GM18508 (cell line): Measurements from ENCODE around the gene LGR5.
"Not testable (repeated sequence)": the region's sequence is repeated elsewhere in the genome, so short reads cannot be mapped to it uniquely, and the experiment has no call there.

Source experiments
- ATAC-seq: cut with Tn5 transposase; IDR thresholded peaks from one replicate; pipeline ENCODE4 v1.9.1; 2021; ENCODE audit warnings: moderate number of reproducible peaks; ENCODE audit not compliant: insufficient read depth, unreplicated experiment

The LGR5 gene

GRCh38 chr12:71472441-71472911, 32.9 kb downstream of the LGR5 start:
- no peak for ATAC-seq

GRCh38 chr12:71474791-71475190, 35.2 kb downstream of the LGR5 start:
- ATAC-seq = no peak

- ATAC-seq = no peak
These were observed 35.7 kb downstream of the LGR5 start for GRCh38 chr12:71475280-71475679.

DNA sequence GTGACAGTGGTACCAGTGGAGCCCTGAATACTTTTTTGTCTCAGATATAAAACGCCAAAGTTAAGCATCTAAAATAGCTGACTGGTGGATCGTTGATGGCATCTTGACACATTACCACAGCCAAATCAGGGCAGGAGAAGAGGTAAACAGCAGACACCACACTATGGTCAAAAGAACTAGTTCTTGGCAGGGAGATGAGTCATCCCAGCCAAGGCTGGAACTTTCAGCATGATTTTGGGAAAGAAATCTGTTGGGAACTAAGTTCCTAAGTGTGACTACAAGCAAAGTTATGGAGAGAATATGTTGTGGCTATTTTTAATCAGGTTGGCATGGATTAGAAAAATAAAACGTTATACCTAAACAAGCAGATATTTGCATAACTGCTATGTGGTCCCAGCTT, 36.9 kb downstream of the LGR5 start:
- no peak for ATAC-seq

GRCh38 chr12:71477609-71478008, 38.0 kb downstream of the LGR5 start:
- ATAC-seq = no peak

DNA sequence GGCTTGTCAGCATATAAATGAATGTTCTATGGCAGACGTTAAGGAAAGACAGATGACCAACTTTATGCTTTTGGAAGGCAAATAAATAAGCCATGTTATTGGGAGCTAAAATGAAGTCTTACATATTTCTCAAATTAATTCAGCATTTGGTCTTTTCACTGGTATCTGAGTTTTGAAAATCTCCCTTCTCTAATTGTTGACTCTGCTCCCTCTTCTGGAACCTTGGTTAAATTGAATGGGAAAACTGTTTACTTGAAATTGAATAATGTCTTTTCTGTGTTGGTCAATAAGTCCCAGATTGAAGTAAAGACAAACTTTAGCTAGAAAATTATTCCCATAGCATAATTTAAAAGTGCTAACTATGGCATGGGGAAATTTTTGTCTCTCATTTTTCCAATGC, 38.7 kb downstream of the LGR5 start:
- ATAC-seq = no peak

DNA sequence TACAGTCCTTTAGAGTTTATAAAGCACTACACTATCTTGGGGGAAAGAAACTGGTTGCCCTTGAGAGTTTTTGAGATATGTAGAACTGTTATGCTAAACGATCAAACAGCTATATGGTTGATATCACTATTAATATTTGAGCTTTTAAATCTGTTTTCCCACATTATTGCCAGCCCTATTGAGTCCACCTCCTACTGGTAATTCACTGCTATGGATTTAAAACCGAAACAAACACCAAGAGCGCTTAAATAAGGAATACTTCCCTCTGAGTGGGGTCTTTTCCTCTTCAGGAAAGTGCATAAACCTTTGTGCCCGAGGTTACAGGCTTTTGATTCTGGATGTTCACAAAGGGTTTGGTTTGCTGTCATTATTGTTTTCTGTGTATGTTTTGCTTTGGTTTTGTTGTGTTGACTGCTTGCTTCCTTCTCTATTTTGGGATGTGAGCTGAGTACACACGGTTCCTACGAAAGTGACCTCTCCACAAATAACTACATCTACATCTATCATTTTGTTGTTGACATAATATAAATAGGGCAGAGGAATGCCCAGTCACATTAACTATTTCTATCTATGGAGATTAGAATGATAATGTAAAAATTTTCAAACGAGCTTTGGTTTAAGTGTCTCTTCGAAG, 44.8 kb downstream of the LGR5 start:
- ATAC-seq = no peak

DNA sequence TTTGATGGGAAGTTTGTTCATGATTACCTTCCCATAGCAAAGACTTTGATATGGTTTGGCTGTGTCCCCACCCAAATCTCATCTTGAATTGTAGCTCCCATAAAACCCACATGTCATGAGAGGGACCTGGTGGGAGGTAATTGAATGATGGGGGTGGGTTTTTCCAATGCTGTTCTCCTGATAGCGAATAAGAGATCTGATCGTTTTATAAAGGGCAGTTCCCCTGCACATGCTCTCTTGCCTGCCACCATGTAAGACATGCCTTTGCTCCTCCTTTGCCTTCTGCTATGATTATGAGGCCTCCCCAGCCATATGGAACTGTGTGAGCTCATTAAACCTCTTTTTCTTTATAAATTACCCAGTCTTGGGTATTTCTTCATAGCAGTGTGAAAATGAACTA, 51.2 kb downstream of the LGR5 start:
- ATAC-seq = not testable (repeated sequence)

DNA sequence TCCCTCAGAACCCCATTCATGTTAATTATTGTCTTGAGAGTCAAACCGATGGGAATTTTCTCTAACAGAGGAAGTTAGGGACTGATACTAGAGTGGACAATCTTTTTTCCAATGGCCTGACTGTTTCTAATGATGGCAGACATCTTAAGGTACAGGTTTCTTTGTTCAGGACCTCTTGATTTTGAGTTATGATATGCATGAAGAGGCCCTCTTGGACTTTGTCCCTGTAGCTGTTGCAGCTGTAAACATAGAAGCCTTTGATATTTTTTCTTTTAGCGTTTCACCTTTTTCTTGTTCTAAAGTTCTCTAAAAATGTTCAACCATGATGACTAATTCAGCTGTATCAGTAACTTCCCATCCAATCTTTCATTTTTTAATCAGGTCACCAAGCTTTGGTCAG, 53.0 kb downstream of the LGR5 start:
- ATAC-seq = no peak

GRCh38 chr12:71499834-71500233, 60.2 kb downstream of the LGR5 start:
- no peak for ATAC-seq

- no peak for ATAC-seq
These were observed 64.2 kb downstream of the LGR5 start for GRCh38 chr12:71503579-71504391.

DNA sequence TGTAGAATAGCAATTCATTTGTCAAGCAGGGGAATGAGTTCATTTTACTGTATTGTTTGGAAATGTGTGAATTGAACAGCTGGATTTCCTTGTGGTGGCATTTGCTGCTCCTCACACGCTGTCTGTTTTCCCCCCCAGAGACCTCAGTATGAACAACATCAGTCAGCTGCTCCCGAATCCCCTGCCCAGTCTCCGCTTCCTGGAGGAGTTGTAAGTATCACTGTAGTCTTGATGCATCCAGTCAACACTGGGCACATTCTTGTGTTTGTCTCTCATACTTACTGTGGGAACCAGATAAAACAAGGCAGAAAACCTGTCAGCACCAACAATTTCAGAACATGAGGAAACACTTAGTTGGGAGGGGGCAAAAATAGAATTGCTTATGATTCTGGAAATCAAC, 64.9 kb downstream of the LGR5 start:
- no peak for ATAC-seq

- no peak for ATAC-seq
These were observed 70.1 kb downstream of the LGR5 start for GRCh38 chr12:71509705-71510104.

DNA sequence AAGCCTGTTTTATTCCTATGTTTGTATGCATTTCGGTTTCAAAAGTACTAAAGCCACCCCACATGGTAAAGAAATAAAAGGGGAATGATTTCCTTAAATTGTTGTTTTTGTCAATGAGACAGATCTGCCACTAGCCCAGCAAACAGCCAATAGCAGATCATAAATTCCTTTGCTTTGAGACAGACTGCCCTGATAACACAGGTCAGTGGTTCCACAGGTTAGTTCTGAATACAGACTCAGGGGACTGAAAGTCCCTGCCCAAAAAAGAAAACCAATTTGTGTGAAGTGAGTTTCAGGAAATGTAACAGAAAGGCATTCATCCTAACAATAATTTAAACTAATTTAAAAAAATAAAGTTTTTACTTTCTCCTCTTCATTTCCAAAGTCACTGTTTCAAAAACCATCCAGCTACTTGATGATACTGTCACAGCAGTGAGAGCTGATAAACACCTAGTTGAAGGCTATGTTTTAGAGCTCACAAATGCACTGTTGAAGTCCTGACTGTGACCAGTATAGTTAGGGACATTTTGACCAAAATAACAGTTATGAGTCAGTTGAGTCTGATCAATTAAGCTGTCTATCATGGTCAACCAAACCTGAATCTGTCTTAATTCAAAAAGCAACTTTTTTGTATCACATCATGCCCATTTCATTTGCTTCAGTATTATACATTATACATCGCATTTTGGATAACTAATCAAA, 77.7 kb downstream of the LGR5 start:
- no peak for ATAC-seq

DNA sequence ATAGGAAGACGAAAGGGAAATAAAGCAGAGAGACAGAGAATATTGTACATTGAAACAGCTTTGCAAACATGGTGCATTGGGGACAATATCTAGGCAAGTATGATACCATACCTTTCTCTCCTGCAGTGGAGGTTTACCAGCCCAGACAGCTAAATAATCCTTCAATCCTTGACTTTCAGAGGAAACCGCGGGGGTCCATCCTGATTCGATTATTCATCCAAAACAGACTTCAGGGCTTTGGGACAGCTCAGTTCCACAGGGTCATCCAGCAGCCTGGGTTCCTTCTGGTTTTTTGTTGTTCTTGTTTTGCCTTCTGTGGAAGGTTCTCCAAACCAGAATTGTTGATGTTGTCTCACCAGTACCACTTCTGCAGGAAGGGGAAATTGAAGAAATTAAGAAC, 81.5 kb downstream of the LGR5 start:
- no peak for ATAC-seq

GRCh38 chr12:71524626-71525025, 85.0 kb downstream of the LGR5 start:
- ATAC-seq = no peak

- no peak for ATAC-seq
These were observed 94.1 kb downstream of the LGR5 start for GRCh38 chr12:71533703-71534102.

GRCh38 chr12:71536279-71536938, 96.8 kb downstream of the LGR5 start:
- no peak for ATAC-seq

DNA sequence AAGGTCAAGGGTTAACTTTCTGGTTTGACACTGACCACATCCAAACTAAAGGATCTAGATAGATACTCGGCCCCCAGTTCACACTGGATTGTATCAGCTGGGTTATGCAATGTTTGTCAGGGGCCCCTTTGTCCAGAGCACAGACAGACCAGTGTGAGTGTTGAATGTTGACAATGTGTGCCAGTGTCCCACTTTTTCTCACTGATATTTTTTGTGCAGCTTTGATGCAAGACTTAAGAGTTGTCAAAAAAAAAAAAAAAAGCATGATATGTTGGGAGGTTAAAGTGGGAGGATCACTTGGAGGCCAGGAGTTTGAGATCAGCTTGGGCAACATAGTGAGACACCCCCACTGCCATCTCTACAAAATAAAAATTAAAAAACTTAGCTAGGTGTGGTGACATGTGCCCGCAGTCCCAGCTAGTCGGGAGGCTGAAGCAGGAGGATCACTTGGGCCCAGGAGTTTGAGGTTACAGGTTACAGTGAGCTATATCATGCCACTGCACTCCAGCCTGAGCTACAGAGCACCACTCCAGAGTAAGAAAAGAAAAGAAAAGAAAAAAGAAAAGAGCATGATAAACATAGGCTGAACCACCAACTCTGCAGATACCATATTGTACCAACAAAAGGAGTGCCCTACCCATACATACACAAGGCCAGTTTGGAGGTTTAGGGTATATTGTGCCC, 97.5 kb downstream of the LGR5 start:
- no peak for ATAC-seq

DNA sequence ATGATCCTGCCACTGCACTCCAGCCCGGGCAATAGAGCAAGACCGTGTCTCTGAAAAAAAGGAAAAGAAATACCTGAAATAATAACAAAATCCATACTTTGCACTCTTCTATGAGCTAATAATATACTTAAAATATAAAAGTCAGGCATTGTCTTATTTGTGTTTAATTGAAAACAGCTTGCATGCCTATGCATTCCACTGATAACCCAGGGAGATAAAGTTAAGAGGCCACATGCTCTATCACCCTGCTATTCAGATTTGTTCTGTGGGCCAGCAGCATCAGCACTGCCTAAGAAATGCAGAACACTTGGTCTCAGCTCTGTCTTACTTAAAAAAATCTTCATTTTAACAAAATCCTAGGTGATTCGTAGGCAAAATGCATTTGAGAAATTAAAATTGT, 99.2 kb downstream of the LGR5 start:
- no peak for ATAC-seq
